Muscle of leg (tissue), 11 donors: Measurements from ENCODE around the gene CCDC12. TPM values are rescaled to one million over a fixed set of nuclear protein-coding genes. Genes with fewer than 3 reads are reported as not detected.

Experiments used
- DNase-seq: peaks from one replicate; pipeline ENCODE4 v3.0.0; 2013
- H3K27ac ChIP-seq: one replicate; pipeline ENCODE4 v1.5.1; 2013; ENCODE audit warnings: mild to moderate bottlenecking, low read length, control low read depth
- H3K27me3 ChIP-seq: one replicate; pipeline ENCODE4 v1.6.1; 2013; ENCODE audit warnings: low read length; ENCODE audit not compliant: control insufficient read depth, insufficient read depth
- H3K36me3 ChIP-seq: one replicate; pipeline ENCODE4 v1.6.1; 2013; ENCODE audit warnings: low read length; ENCODE audit not compliant: control insufficient read depth, insufficient read depth
- H3K4me1 ChIP-seq: one replicate; pipeline ENCODE4 v1.6.1; 2013; ENCODE audit warnings: low read length; ENCODE audit not compliant: control insufficient read depth, insufficient read depth
- H3K4me3 ChIP-seq: one replicate; pipeline ENCODE4 v1.5.1; 2013; ENCODE audit warnings: low read length, control low read depth
- H3K9me3 ChIP-seq: replicated peaks from 2 replicates; pipeline ENCODE4 v1.6.1; 2013; ENCODE audit warnings: low read depth, low read length; ENCODE audit not compliant: control insufficient read depth
- WGBS: methylation state at CpG from one replicate; pipeline ENCODE4 v1.1.5; 2013; ENCODE audit warnings: missing lambda C conversion rate; ENCODE audit not compliant: insufficient coverage; 5-methylcytosine and 5-hydroxymethylcytosine counted together
- polyA plus RNA-seq, 8 donors: library from polyadenylated mRNA; unstranded; fragments of 120-200 nt; gene quantifications; one replicate each; pipeline versions ENCODE4 v1.2.1 to v1.2.3, GENCODE V29; 2013; ENCODE audit warnings: inconsistent platforms in 1 of 8, low replicate concordance in 1 of 8; ENCODE audit not compliant: insufficient read length in 8 of 8, insufficient read depth in 1 of 8
- total RNA-seq: library from RNA; stranded (reverse); fragments of 120-200 nt; gene quantifications from one replicate; pipeline ENCODE4 v1.2.4, GENCODE V29; 2013

CCDC12 gene
- total and polyA plus RNA-seq, 9 donors = 37.7 to 56.4 (median 46.9) TPM

GRCh38 chr3:47002171-47003055, 25.9 kb upstream of the CCDC12 start:
- DNase-seq = no peak
- Histone ChIP-seq H3K27ac (no peak overlapping the region), H3K4me3 (no peak overlapping the region), H3K36me3 (peaks cover 44% of the 10 kb centered on the region), H3K4me1 (no peaks in the 10 kb centered on the region), H3K9me3 (no peaks in the 10 kb centered on the region), H3K27me3 (no peaks in the 10 kb centered on the region)
- WGBS = 79% methylated on average over 20 of the region's 35 CpGs

- no peaks in the 10 kb centered on the region for H3K4me1 ChIP-seq
- DNase-seq = no peak
- no peaks in the 10 kb centered on the region for H3K9me3 ChIP-seq
- WGBS = 84% methylated on average over 16 of the region's 16 CpGs
- no peak overlapping the region for H3K27ac ChIP-seq
- no peak overlapping the region for H3K4me3 ChIP-seq
- H3K36me3 ChIP-seq = peaks cover 44% of the 10 kb centered on the region
- no peaks in the 10 kb centered on the region for H3K27me3 ChIP-seq
These were observed 25.2 kb upstream of the CCDC12 start for GRCh38 chr3:47001731-47002170.

GRCh38 chr3:47000922-47001730, 24.6 kb upstream of the CCDC12 start:
- Histone ChIP-seq H3K27ac (no peak overlapping the region), H3K4me3 (no peak overlapping the region), H3K36me3 (peaks cover 44% of the 10 kb centered on the region), H3K4me1 (no peaks in the 10 kb centered on the region), H3K27me3 (no peaks in the 10 kb centered on the region), H3K9me3 (no peaks in the 10 kb centered on the region)
- WGBS = 88% methylated on average over 18 of the region's 25 CpGs
- no peak for DNase-seq

GRCh38 chr3:47000198-47000815, 23.8 kb upstream of the CCDC12 start:
- no peak overlapping the region for H3K27ac ChIP-seq
- WGBS = 88% methylated on average over 10 of the region's 10 CpGs
- H3K27me3 ChIP-seq = no peaks in the 10 kb centered on the region
- H3K36me3 ChIP-seq = peaks cover 42% of the 10 kb centered on the region
- no peak for DNase-seq
- no peak overlapping the region for H3K4me3 ChIP-seq
- H3K4me1 ChIP-seq = no peaks in the 10 kb centered on the region
- H3K9me3 ChIP-seq = no peaks in the 10 kb centered on the region

- 80% methylated on average over 7 of the region's 14 CpGs for WGBS
These were observed 23.1 kb upstream of the CCDC12 start for GRCh38 chr3:46999516-47000197.

GRCh38 chr3:46998852-46999515, 22.4 kb upstream of the CCDC12 start:
- Histone ChIP-seq H3K36me3 (peaks cover 39% of the 10 kb centered on the region), H3K4me3 (no peak overlapping the region), H3K27ac (no peak overlapping the region), H3K4me1 (peaks cover 5% of the 10 kb centered on the region), H3K27me3 (no peaks in the 10 kb centered on the region), H3K9me3 (no peaks in the 10 kb centered on the region)
- 72% methylated on average over 22 of the region's 22 CpGs for WGBS
- DNase-seq = no peak

More at GRCh38 chr3:46999516-47000197, 23.1 kb upstream of the CCDC12 start:
- H3K27me3 ChIP-seq = no peaks in the 10 kb centered on the region
- H3K4me3 ChIP-seq = no peak overlapping the region
- H3K36me3 ChIP-seq = peaks cover 42% of the 10 kb centered on the region
- no peaks in the 10 kb centered on the region for H3K9me3 ChIP-seq
- no peak overlapping the region for H3K27ac ChIP-seq
- peaks cover 5% of the 10 kb centered on the region for H3K4me1 ChIP-seq
- no peak for DNase-seq

- WGBS = 53% methylated on average over 26 of the region's 27 CpGs
- no peak overlapping the region for H3K27ac ChIP-seq
- no peaks in the 10 kb centered on the region for H3K9me3 ChIP-seq
- peaks cover 5% of the 10 kb centered on the region for H3K4me1 ChIP-seq
- no peaks in the 10 kb centered on the region for H3K27me3 ChIP-seq
- peaks cover 38% of the 10 kb centered on the region for H3K36me3 ChIP-seq
- DNase-seq = no peak
- no peak overlapping the region for H3K4me3 ChIP-seq
These were observed 21.7 kb upstream of the CCDC12 start for GRCh38 chr3:46998121-46998851.

- H3K4me3 ChIP-seq = no peak overlapping the region
- no peaks in the 10 kb centered on the region for H3K9me3 ChIP-seq
- peaks cover 33% of the 10 kb centered on the region for H3K36me3 ChIP-seq
- no peak overlapping the region for H3K27ac ChIP-seq
- DNase-seq = no peak
- H3K27me3 ChIP-seq = no peaks in the 10 kb centered on the region
- H3K4me1 ChIP-seq = peaks cover 5% of the 10 kb centered on the region
- WGBS = 82% methylated on average over 12 of the region's 13 CpGs
These were observed 21.0 kb upstream of the CCDC12 start for GRCh38 chr3:46997453-46998091.
